GM19240 (cell line): ENCODE measurements around the gene APRT.

ENCODE experiments used
- DNase-seq: peaks from one replicate; pipeline ENCODE4 v3.0.0; 2011; ENCODE audit warnings: low spot score; ENCODE audit not compliant: insufficient read length

Gene APRT

GRCh38 chr16:88842308-88842756, 30.6 kb upstream of the APRT start:
- DNase-seq = no peak

- DNase-seq = no peak
Observed at GRCh38 chr16:88841521-88842307, 30.0 kb upstream of the APRT start.

GRCh38 chr16:88840600-88841215, 29.0 kb upstream of the APRT start:
- DNase-seq = no peak

- no peak for DNase-seq
Observed at GRCh38 chr16:88839745-88840599, 28.2 kb upstream of the APRT start.

GRCh38 chr16:88839026-88839529, 27.4 kb upstream of the APRT start:
- no peak for DNase-seq

GRCh38 chr16:88838566-88838965, 26.8 kb upstream of the APRT start:
- no peak for DNase-seq

GRCh38 chr16:88837806-88838205, 26.1 kb upstream of the APRT start:
- no peak for DNase-seq

- DNase-seq = no peak
Observed at GRCh38 chr16:88836791-88837190, 25.1 kb upstream of the APRT start.

- no peak for DNase-seq
Observed at GRCh38 chr16:88835818-88836217, 24.1 kb upstream of the APRT start.

- no peak for DNase-seq
Observed at GRCh38 chr16:88835383-88835782, 23.7 kb upstream of the APRT start.

- DNase-seq = no peak
Observed at GRCh38 chr16:88834670-88835069, 22.9 kb upstream of the APRT start.

- no peak for DNase-seq
Observed at GRCh38 chr16:88833086-88833485, 21.4 kb upstream of the APRT start.

- DNase-seq = no peak
Observed at GRCh38 chr16:88831838-88832237, 20.1 kb upstream of the APRT start.

- no peak for DNase-seq
Observed at GRCh38 chr16:88830783-88831182, 19.1 kb upstream of the APRT start.

- DNase-seq = no peak
Observed at GRCh38 chr16:88830258-88830657, 18.5 kb upstream of the APRT start.

GRCh38 chr16:88828711-88829110, 17.0 kb upstream of the APRT start:
- DNase-seq = no peak

- no peak for DNase-seq
Observed at GRCh38 chr16:88827727-88828126, 16.0 kb upstream of the APRT start.

- DNase-seq = no peak
Observed at GRCh38 chr16:88826070-88826840, 14.5 kb upstream of the APRT start.

- DNase-seq = no peak
Observed at GRCh38 chr16:88825146-88825545, 13.4 kb upstream of the APRT start.

GRCh38 chr16:88824256-88825077, 12.7 kb upstream of the APRT start:
- no peak for DNase-seq
